H1 (cell line): ENCODE results near the gene ARHGAP26. TPM values are rescaled to one million over a fixed set of nuclear protein-coding genes. Genes with fewer than 3 reads are reported as not detected.

Source experiments
- CTCF ChIA-PET: fragments of 300-600 bp; sonication (Branson Sonifier 250); formaldehyde crosslinking; loops from one replicate; lab custom pipeline; 2021; ENCODE audit not compliant: partially characterized antibody; lab: Charles Lee
- POLR2A ChIA-PET: fragments of 300-600 bp; sonication (Branson Sonifier 250); formaldehyde crosslinking; loops from one replicate; lab custom pipeline; 2021; ENCODE audit warnings: inconsistent platforms; ENCODE audit not compliant: partially characterized antibody; lab: Charles Lee
- DNase-seq, 2 experiments: peaks; one replicate each; pipeline versions ENCODE4 v3.0.0 to v3.0.0-alpha.2; 2010 to 2022; ENCODE audit warnings: low spot score in 2 of 2, low read depth in 1 of 2, mixed read lengths in 1 of 2
- FAIRE-seq: peaks from 2 replicates; lab custom pipeline; 2011; peaks lifted over from hg19 to GRCh38; lab: Jason Lieb, UNC
- H2AFZ ChIP-seq: 2 replicates; pipeline ENCODE4 v1.8.1; 2012; ENCODE audit warnings: low read length, inconsistent platforms
- H2AK5ac ChIP-seq: 2 replicates; pipeline ENCODE4 v1.6.1; 2013; ENCODE audit warnings: low read depth, low read length
- H2BK120ac ChIP-seq: replicated peaks from 2 replicates; pipeline ENCODE3; 2013; ENCODE audit warnings: low read depth, low read length, inconsistent platforms
- H2BK12ac ChIP-seq: 2 replicates; pipeline ENCODE4 v1.6.1; 2013; ENCODE audit warnings: low read depth, low read length
- H2BK15ac ChIP-seq: 2 replicates; pipeline ENCODE4 v1.6.1; 2013; ENCODE audit warnings: low read length
- H2BK20ac ChIP-seq: 2 replicates; pipeline ENCODE4 v1.6.1; 2013; ENCODE audit warnings: low read length
- H2BK5ac ChIP-seq: 2 replicates; pipeline ENCODE4 v1.6.1; 2013; ENCODE audit warnings: low read depth, low read length
- H3K14ac ChIP-seq: 2 replicates; pipeline ENCODE4 v1.6.1; 2013; ENCODE audit warnings: inconsistent platforms; ENCODE audit not compliant: insufficient read length
- H3K18ac ChIP-seq: 2 replicates; pipeline ENCODE4 v1.6.1; 2013; ENCODE audit warnings: low read length; ENCODE audit errors: extremely low read depth
- H3K23ac ChIP-seq: 2 replicates; pipeline ENCODE4 v1.6.1; 2013; ENCODE audit warnings: inconsistent platforms; ENCODE audit not compliant: insufficient read length
- H3K23me2 ChIP-seq: 2 replicates; pipeline ENCODE4 v1.6.1; 2013; ENCODE audit warnings: low read depth, low read length
- H3K27ac ChIP-seq: 2 replicates; pipeline ENCODE4 v1.6.1; 2011; ENCODE audit warnings: low read depth, low read length, inconsistent platforms
- H3K27me3 ChIP-seq, 4 experiments: replicated peaks in 1 of 4; 1 replicate in 1 of 4; 2 replicates in 3 of 4; pipeline versions ENCODE4 v1.6.1 to v1.8.1; 2011 to 2013; ENCODE audit warnings: low read length in 3 of 4, mild to moderate bottlenecking in 3 of 4, inconsistent platforms in 2 of 4, mixed read lengths in 2 of 4, moderate library complexity in 1 of 4; ENCODE audit not compliant: control insufficient read depth in 3 of 4, insufficient read depth in 3 of 4; ENCODE audit errors: extremely low read depth in 1 of 4
- H3K36me3 ChIP-seq, 4 experiments: 2 replicates each; pipeline versions ENCODE4 v1.6.1 to v1.8.1; 2011 to 2013; ENCODE audit warnings: mild to moderate bottlenecking in 4 of 4, low read length in 3 of 4, moderate library complexity in 2 of 4, control low read depth in 1 of 4, inconsistent platforms in 1 of 4; ENCODE audit not compliant: insufficient read depth in 4 of 4, control insufficient read depth in 2 of 4
- H3K4ac ChIP-seq: replicated peaks from 2 replicates; pipeline ENCODE3; 2013; ENCODE audit warnings: low read length, low read depth, mixed read lengths, inconsistent platforms; ENCODE audit not compliant: insufficient read length
- H3K4me1 ChIP-seq, 4 experiments: replicated peaks in 1 of 4; 1 replicate in 1 of 4; 2 replicates in 3 of 4; pipeline versions ENCODE4 v1.6.1 to v1.8.1; 2011 to 2013; ENCODE audit warnings: low read length in 3 of 4, inconsistent platforms in 2 of 4, mixed read lengths in 1 of 4; ENCODE audit not compliant: insufficient read depth in 4 of 4, control insufficient read depth in 3 of 4
- H3K4me2 ChIP-seq, 2 experiments: 2 replicates each; pipeline versions ENCODE4 v1.6.1 to v1.8.1; 2011 to 2013; ENCODE audit warnings: low read depth in 2 of 2, low read length in 2 of 2, control low read depth in 1 of 2, inconsistent platforms in 1 of 2, mild to moderate bottlenecking in 1 of 2; ENCODE audit not compliant: insufficient read depth in 1 of 2
- H3K4me3 ChIP-seq, 4 experiments: fragments of 200-600, 300-600 bp in 1 of 4; sonication (generic), shearing (Covaris generic), sonication (Bioruptor Twin) in 1 of 4; 2 replicates each; pipeline versions ENCODE4 v1.5.1 to v1.8.1; 2011 to 2016; ENCODE audit warnings: low read length in 4 of 4, low read depth in 3 of 4, control low read depth in 2 of 4, inconsistent platforms in 2 of 4, mild to moderate bottlenecking in 2 of 4, mixed read lengths in 1 of 4, moderate library complexity in 1 of 4; ENCODE audit not compliant: insufficient read depth in 2 of 4; ENCODE audit errors: extremely low read depth in 1 of 4
- H3K56ac ChIP-seq: replicated peaks from 2 replicates; pipeline ENCODE3; 2013; ENCODE audit warnings: low read depth, mild to moderate bottlenecking, mixed read lengths, low read length, inconsistent platforms; ENCODE audit not compliant: insufficient read length
- H3K79me1 ChIP-seq: 2 replicates; pipeline ENCODE4 v1.6.1; 2013; ENCODE audit warnings: low read depth, low read length, control low read depth
- H3K79me2 ChIP-seq, 2 experiments: 2 replicates each; pipeline versions ENCODE4 v1.6.1 to v1.8.1; 2012 to 2013; ENCODE audit warnings: low read length in 2 of 2, mild to moderate bottlenecking in 2 of 2, inconsistent platforms in 1 of 2; ENCODE audit not compliant: insufficient read depth in 2 of 2, control insufficient read depth in 1 of 2
- H3K9ac ChIP-seq, 4 experiments: replicated peaks in 1 of 4; 1 replicate in 1 of 4; 2 replicates in 3 of 4; pipeline versions ENCODE4 v1.6.1 to v1.8.1; 2011 to 2013; ENCODE audit warnings: low read depth in 3 of 4, low read length in 3 of 4, control low read depth in 2 of 4, mild to moderate bottlenecking in 2 of 4, moderate library complexity in 2 of 4, inconsistent platforms in 1 of 4; ENCODE audit errors: extremely low read depth in 1 of 4
- H3K9me3 ChIP-seq, 2 experiments: 2 replicates each; pipeline versions ENCODE4 v1.6.1 to v1.8.1; 2012 to 2013; ENCODE audit warnings: mild to moderate bottlenecking in 2 of 2, moderate library complexity in 2 of 2, control low read depth in 1 of 2, inconsistent platforms in 1 of 2, low read depth in 1 of 2, low read length in 1 of 2, mixed read lengths in 1 of 2; ENCODE audit not compliant: insufficient read depth in 2 of 2
- H4K20me1 ChIP-seq, 2 experiments: replicated peaks in 1 of 2; 2 replicates each; pipeline versions ENCODE3 to v1.8.1; 2011 to 2013; ENCODE audit warnings: inconsistent platforms in 2 of 2, low read length in 2 of 2, mild to moderate bottlenecking in 1 of 2; ENCODE audit not compliant: insufficient read depth in 2 of 2, control insufficient read depth in 1 of 2
- H4K5ac ChIP-seq: 2 replicates; pipeline ENCODE4 v1.6.1; 2013; ENCODE audit warnings: low read length, low read depth, mixed read lengths, inconsistent platforms; ENCODE audit not compliant: insufficient read length
- H4K8ac ChIP-seq: 2 replicates; pipeline ENCODE4 v1.8.0; 2013; ENCODE audit warnings: mild to moderate bottlenecking, moderate library complexity, low read length, inconsistent platforms; ENCODE audit not compliant: insufficient read depth; ENCODE audit errors: extremely low read depth
- H4K91ac ChIP-seq: replicated peaks from 2 replicates; pipeline ENCODE3; 2013; ENCODE audit warnings: low read length, mixed read lengths, inconsistent platforms; ENCODE audit not compliant: insufficient read length
- HDAC2 ChIP-seq, 2 experiments: fragments of 300-600 bp in 1 of 2; sonication (generic) in 1 of 2; IDR thresholded peaks; 2 replicates each; pipeline ENCODE4 v1.6.1; 2011 to 2012; ENCODE audit warnings: low read depth in 2 of 2, low read length in 2 of 2, mild to moderate bottlenecking in 2 of 2, moderate library complexity in 2 of 2, borderline replicate concordance in 1 of 2, inconsistent platforms in 1 of 2
- HDAC6 ChIP-seq: IDR thresholded peaks from one replicate; pipeline ENCODE4 v1.7.1; 2012; ENCODE audit warnings: low read depth, mild to moderate bottlenecking, inconsistent platforms, low read length, moderate library complexity
- KDM1A ChIP-seq: fragments of 200-600, 300-600 bp; sonication (generic); IDR thresholded peaks from 2 replicates; pipeline ENCODE4 v1.7.1; 2016; ENCODE audit warnings: mild to moderate bottlenecking, low read length, borderline replicate concordance
- MAX ChIP-seq: IDR thresholded peaks from 2 replicates; pipeline ENCODE4 v1.6.1; 2012; ENCODE audit warnings: inconsistent platforms
- POLR2A ChIP-seq, 2 experiments: IDR thresholded peaks; 1 replicate in 1 of 2; 2 replicates in 1 of 2; pipeline ENCODE4 v1.6.1; 2011; ENCODE audit warnings: low read depth in 2 of 2, low read length in 2 of 2, mild to moderate bottlenecking in 2 of 2; ENCODE audit errors: control extremely low read depth in 1 of 2
- SP1 ChIP-seq: IDR thresholded peaks from 2 replicates; pipeline ENCODE4 v1.6.1; 2011; ENCODE audit warnings: low read depth, low read length
- TEAD4 ChIP-seq: IDR thresholded peaks from 2 replicates; pipeline ENCODE4 v1.6.1; 2012; ENCODE audit warnings: low read depth, low read length, inconsistent platforms, mixed read lengths
- WGBS, 2 experiments: shearing (Covaris generic) in 1 of 2; methylation state at CpG; one replicate each; pipeline versions ENCODE4 v1.1.6 to v1.1.7; 2013 to 2015; ENCODE audit warnings: low lambda C conversion rate in 2 of 2, mixed read lengths in 2 of 2, inconsistent platforms in 1 of 2, low coverage in 1 of 2, missing lambda C conversion rate in 1 of 2; ENCODE audit not compliant: insufficient replicate concordance in 2 of 2, insufficient coverage in 1 of 2, insufficient read length in 1 of 2; ENCODE audit errors: extremely low coverage in 1 of 2, missing lambda C conversion rate in 1 of 2; 5-methylcytosine and 5-hydroxymethylcytosine counted together
- polyA plus RNA-seq, 7 experiments: library from polyadenylated mRNA; depleted of rRNA in 3 of 7; stranded (reverse) in 5 of 7; unstranded in 2 of 7; fragments of >200 nt in 5 of 7; fragments of 200-250 nt in 2 of 7; gene quantifications; 1 replicate in 5 of 7; 2 replicates in 1 of 7; 4 replicates in 1 of 7; pipeline versions ENCODE4 v1.2.1 to v1.2.3, GENCODE V29; 2011 to 2013; ENCODE audit warnings: missing spikeins in 2 of 7, mixed read lengths in 2 of 7
- total RNA-seq: library from RNA; stranded (reverse); fragmentation: NEBNext Ultra II Directional; extraction: Animal tissue kit (Norgen Biotek cat#: 25700); gene quantifications from 2 replicates; pipeline ENCODE4 v1.2.1, GENCODE V29; 2021

The ARHGAP26 gene
- total and polyA plus RNA-seq, 2 of the 8 experiments (the other 6 are each of a cell fraction or from before 2014, with no cell fraction given), result 7.1 to 24.8 TPM

DNA sequence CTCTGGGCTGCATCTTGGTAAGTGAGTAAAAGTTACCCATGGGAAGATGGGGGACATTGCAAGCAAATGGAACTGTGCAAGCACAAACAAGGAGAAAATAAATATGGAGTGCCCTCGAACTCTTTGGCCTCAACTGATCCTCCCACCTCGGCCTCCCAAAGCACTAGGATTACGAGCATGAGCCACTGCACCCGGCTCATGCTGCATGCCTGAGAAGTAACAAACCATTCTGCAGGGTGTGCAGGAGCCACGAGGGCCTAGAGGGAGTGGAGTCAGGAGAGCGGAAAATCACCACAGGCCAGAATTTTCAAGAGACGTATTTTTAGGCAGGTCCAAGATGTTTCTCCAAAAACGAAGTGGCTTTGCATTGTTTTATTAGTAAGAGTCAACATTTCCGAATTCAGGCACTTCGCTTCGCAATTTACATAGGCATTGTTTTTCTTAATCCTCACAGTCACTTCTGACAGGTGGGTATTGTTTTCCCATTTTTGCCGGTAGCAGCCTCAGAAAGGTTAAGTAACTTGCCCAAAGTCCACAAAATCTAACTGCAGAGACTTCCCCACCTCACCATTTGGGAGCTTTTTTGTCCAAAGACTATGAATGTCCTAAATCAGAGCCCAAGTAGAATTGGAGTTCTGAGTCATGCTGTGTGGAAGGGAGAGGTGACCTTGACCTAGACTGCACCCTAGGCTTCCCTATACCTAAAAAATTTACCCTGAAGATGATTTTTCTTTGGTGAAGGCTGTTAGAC lies 403.1 kb downstream of the ARHGAP26 start:
- no peaks in the 10 kb centered on the region for H3K79me2 ChIP-seq
- peak overlapping the region; percentile 98 for H3K4ac ChIP-seq
- H3K14ac ChIP-seq, result no peak overlapping the region
- no peak overlapping the region for H4K5ac ChIP-seq
- H3K4me1 ChIP-seq, result peaks cover 0 to 8% (median 5%) of the 10 kb centered on the region in 4 experiments; a peak in 5 of 7 replicates
- H4K91ac ChIP-seq, result peak overlapping the region; percentile 95
- CTCF ChIA-PET, result interaction anchor here (1.7 kb wide), 1 partner anchor 36 kb away, joined by 5 read pairs; no protein-coding TSS in a partner anchor
- FAIRE-seq (no peak), DNase-seq (no peak)
- H3K4me3 ChIP-seq, result no peak overlapping the region; a peak in 1 of 8 replicates
- no peak overlapping the region for H3K27ac ChIP-seq
- no peak overlapping the region for H2AFZ ChIP-seq
- no peak overlapping the region for H3K56ac ChIP-seq
- H2AK5ac ChIP-seq, result peak overlapping the region; percentile 65; the same call in 1 of the 2 replicates
- H2BK15ac ChIP-seq, result peak overlapping the region; percentile 9; the same call in 1 of the 2 replicates
- H3K9ac ChIP-seq, result no peak overlapping the region
- no peaks in the 10 kb centered on the region for H3K23me2 ChIP-seq
- H3K79me1 ChIP-seq, result no peaks in the 10 kb centered on the region
- no peaks in the 10 kb centered on the region for H3K27me3 ChIP-seq
- H2BK5ac ChIP-seq, result peak overlapping the region; percentile 48; the same call in 1 of the 2 replicates
- H3K36me3 ChIP-seq, result no peaks in the 10 kb centered on the region
- peak overlapping the region; percentile 94 for H2BK12ac ChIP-seq
- 49% methylated on average over 12 of the region's 12 CpGs; no CpG with 5 or more reads in 1 of the 2 experiments for WGBS, 2 experiments
- peak overlapping the region; percentile 42; the same call in 1 of the 2 replicates for H3K18ac ChIP-seq
- H4K20me1 ChIP-seq, result no peaks in the 10 kb centered on the region
- peak overlapping the region; percentile 43; the same call in 1 of the 2 replicates for H4K8ac ChIP-seq
- POLR2A ChIA-PET, result no interaction called here
- no peaks in the 10 kb centered on the region for H3K9me3 ChIP-seq
- peak overlapping the region; percentile 95 for H2BK120ac ChIP-seq
- H2BK20ac ChIP-seq, result peak overlapping the region; percentile 53; the same call in 1 of the 2 replicates
- peak overlapping the region; percentile 7 to 23; a peak in 3 of 4 replicates for H3K4me2 ChIP-seq
- no peak overlapping the region for H3K23ac ChIP-seq
- TF ChIP-seq MAX, result peak; percentile 70
- TF ChIP-seq TEAD4, result peak; percentile 23; the same call in 1 of the 2 replicates
- TF ChIP-seq HDAC2 (IDR thresholded peaks at IDR 0.05; ENCODE audit: borderline replicate concordance in 1 of 2, low read depth in 2 of 2, low read length in 2 of 2), result 0 out of 4 replicates have a peak, but pooled peaks of 1 of the 2 experiments have one; percentile 36
- no peak for TF ChIP-seq POLR2A (IDR thresholded peaks at IDR 0.05; ENCODE audit: control extremely low read depth in 1 of 2, low read depth in 2 of 2, low read length in 2 of 2)
- TF ChIP-seq SP1, result 0 out of 2 replicates have a peak, but pooled peaks have one; percentile 14
- TF ChIP-seq KDM1A, result 0 out of 2 replicates have a peak, but pooled peaks have one; percentile 37
- no peak for TF ChIP-seq HDAC6
